Lower leg skin (tissue), 3 donors: Measurements from ENCODE around the gene COL27A1.
"Not testable (repeated sequence)": the region's sequence is repeated elsewhere in the genome, so short reads cannot be mapped to it uniquely, and the experiment has no call there.

ENCODE experiments used
- POLR2A ChIP-seq, 2 donors: fragments of 450-650 bp; IDR thresholded peaks; one replicate each; pipeline ENCODE4 v1.6.1; 2016 to 2017; ENCODE audit warnings: antibody characterized with exemption in 2 of 2, mild to moderate bottlenecking in 1 of 2, moderate library complexity in 1 of 2
- TF ChIP-seq, protein P1 (sequence below), 3 donors: fragments of 450-650 bp; IDR thresholded peaks; one replicate each; pipeline ENCODE4 v1.5.1; 2016; ENCODE audit warnings: antibody characterized with exemption in 3 of 3, mild to moderate bottlenecking in 3 of 3, moderate library complexity in 2 of 3

- TF ChIP-seq, protein P1, sequence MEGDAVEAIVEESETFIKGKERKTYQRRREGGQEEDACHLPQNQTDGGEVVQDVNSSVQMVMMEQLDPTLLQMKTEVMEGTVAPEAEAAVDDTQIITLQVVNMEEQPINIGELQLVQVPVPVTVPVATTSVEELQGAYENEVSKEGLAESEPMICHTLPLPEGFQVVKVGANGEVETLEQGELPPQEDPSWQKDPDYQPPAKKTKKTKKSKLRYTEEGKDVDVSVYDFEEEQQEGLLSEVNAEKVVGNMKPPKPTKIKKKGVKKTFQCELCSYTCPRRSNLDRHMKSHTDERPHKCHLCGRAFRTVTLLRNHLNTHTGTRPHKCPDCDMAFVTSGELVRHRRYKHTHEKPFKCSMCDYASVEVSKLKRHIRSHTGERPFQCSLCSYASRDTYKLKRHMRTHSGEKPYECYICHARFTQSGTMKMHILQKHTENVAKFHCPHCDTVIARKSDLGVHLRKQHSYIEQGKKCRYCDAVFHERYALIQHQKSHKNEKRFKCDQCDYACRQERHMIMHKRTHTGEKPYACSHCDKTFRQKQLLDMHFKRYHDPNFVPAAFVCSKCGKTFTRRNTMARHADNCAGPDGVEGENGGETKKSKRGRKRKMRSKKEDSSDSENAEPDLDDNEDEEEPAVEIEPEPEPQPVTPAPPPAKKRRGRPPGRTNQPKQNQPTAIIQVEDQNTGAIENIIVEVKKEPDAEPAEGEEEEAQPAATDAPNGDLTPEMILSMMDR (IDR thresholded peaks at IDR 0.05): not testable (repeated sequence)
- TF ChIP-seq POLR2A (IDR thresholded peaks at IDR 0.05): not testable (repeated sequence)
Measured at GRCh38 chr9:114320710-114321109, 165.4 kb downstream of the COL27A1 start.
